ENCODE data around the gene HYLS1. TPM values are rescaled to one million over a fixed set of nuclear protein-coding genes. Genes with fewer than 3 reads are reported as not detected.
"Not testable (repeated sequence)": the region's sequence is repeated elsewhere in the genome, so short reads cannot be mapped to it uniquely, and the experiment has no call there.

The HYLS1 gene
- total and polyA plus RNA-seq, 4 donors: 8.1 to 12.3 (median 10.5) TPM

DNA sequence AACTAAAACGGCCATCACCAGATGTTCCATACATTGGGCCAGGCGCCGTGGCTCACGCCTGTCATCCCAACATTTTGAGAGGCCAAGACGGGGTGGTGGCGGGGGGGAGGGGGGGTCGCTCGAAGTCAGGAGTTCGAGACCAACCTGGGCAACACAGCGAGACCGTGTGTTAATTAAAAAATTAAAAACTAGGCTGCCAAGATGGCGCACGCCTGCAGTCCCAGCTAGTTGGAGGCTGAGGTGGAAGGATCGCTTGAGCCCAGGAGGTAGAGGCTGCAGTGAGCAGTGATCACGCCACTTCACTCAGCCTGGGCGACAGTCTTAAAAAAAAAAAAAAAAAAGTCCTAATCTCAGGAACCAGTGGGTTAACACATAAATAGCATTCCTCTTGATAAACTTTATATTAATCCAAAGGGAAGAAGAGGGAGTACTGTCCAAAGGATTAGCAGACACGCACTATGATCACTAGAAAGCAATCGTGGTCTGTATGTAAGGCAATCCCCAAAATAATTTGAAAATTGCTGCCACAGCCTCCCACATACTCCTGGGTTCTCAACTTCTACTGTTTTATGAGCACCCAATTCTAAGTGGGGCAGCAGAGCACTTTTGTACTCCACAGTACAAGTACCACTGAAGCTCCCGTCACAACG lies 14.9 kb downstream of the HYLS1 start:
- no peaks in the 10 kb centered on the region for H3K27me3 ChIP-seq (ENCODE audit: control insufficient read depth, insufficient read depth, low read length)
- 55% methylated on average over 11 of the region's 20 CpGs for WGBS (ENCODE audit: insufficient coverage)

DNA sequence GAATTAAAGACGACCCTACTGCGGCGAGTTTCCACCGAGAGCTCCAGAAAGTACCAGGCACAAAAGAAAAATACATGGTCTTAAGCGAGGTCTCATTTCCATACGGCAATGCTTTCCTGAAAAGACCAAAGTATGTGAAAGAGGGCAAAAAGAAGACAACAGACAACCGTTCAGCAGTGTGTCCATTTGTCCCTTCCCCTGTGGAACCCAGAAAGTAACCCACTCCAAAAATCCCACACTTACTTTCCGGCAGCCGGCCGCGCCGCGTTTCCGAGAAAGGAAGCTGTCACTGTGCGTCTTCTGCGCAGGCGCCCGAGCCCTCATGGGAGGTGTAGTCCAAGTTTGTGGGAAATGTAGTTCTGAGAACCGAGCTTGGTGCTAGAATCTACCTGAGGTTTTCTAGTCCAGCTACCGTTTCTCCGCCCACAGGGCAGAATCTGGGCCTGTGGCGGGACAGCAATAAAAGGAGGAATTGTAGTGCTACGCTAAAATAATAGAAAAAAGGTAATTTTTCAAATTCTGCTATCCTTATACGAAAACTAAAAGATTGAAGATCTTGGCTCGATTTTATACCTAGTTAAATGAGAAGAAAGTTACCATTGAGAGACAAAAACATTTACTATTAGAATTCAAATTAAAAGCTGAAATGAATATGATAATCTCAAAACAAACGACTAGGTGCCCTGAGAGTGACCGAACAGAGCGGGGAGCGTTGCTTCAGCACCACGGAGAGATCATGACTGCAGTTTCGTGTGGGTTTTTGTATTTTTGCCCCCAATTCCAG lies 15.7 kb downstream of the HYLS1 start, which contains the start of gene PUS3:
Gene PUS3, minus strand, starts transcription at position 280 of the 784 bp plus-strand sequence. CDS start 6,922 bp downstream, outside the sequence.
- peak within 1 kb of the TSS; percentile 76 for H3K4me3 ChIP-seq (ENCODE audit: low read depth, low read length)
- no peaks in the 10 kb centered on the region for H3K27me3 ChIP-seq (ENCODE audit: control insufficient read depth, insufficient read depth, low read length)
- peak; percentile 84 to 98 (median 89) for DNase-seq (ENCODE audit: low read depth in 4 of 6, low spot score in 6 of 6)
- 0% methylated on average over 19 of the region's 31 CpGs for WGBS (ENCODE audit: insufficient coverage)
- peaks cover 10% of the 10 kb centered on the region for H3K36me3 ChIP-seq (ENCODE audit: control insufficient read depth, insufficient read depth, low read length)
- peak within 1 kb of the TSS; percentile 86 for H3K27ac ChIP-seq (ENCODE audit: low read depth, low read length)
- H3K9me3 ChIP-seq (ENCODE audit: control insufficient read depth, insufficient read depth, low read length): no peaks in the 10 kb centered on the region
- peaks cover 16% of the 10 kb centered on the region for H3K4me1 ChIP-seq (ENCODE audit: control insufficient read depth, insufficient read depth, low read length)

More for the DNA sequence above, 14.9 kb downstream of the HYLS1 start:
- Histone ChIP-seq H3K4me1 (ENCODE audit: control insufficient read depth, insufficient read depth, low read length) (peaks cover 16% of the 10 kb centered on the region), H3K4me3 (ENCODE audit: low read depth, low read length) (peak overlapping the region; percentile 76), H3K36me3 (ENCODE audit: control insufficient read depth, insufficient read depth, low read length) (peaks cover 10% of the 10 kb centered on the region), H3K9me3 (ENCODE audit: control insufficient read depth, insufficient read depth, low read length) (no peaks in the 10 kb centered on the region), H3K27ac (ENCODE audit: low read depth, low read length) (peak overlapping the region; percentile 86)
- peak in 1 of 6 donors; percentile 2 for DNase-seq (ENCODE audit: low read depth in 4 of 6, low spot score in 6 of 6)

DNA sequence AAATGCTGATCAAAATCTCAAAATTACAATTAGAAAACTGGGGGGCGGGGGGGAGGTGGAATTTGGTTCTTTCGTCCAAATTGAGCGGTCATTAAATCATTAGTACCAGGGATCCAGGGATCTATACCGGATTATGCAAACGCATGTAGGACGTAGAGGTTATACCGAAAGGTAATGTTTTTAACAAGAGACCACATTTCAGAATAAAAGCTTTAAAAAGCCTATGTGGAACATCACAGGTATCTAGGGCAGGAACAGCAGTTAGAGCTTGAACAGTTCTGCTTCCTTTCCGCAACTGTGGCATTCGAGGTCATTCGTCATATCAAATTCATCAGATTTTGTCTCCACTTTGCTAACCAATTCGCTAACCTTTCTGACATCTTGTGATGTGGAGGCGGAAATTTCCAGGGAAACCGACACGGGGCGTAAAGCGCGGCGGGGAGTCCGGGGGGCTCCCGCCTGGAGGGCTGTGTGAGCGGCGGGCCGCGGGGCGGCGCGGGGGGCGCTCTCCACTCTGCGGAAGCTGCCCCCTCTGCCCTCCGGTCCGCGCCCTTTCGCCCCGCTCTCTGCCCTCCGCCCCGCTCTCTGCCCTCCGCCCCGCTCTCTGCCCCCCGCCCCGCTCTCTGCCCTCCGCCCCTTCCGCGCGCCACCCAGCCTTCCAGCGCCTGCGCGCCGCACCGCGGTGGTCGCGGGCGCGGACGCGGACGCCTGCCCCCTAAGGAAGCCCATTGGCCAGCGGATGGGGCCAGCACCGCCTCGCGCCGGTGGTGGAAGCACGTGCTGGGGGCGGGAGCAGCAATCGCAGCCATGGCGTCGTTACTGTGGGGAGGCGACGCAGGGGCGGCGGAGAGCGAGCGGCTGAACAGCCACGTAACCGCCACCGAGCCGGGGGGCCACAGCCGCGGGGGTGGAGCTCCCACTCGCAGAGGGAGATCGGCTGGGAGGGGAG lies 16.5 kb downstream of the HYLS1 start, which contains the start of gene DDX25:
Gene DDX25, plus strand, starts transcription at position 798 of the 949 bp plus-strand sequence. Its CDS starts 10 bp downstream, at position 808.
- Histone ChIP-seq H3K9me3 (ENCODE audit: control insufficient read depth, insufficient read depth, low read length) (no peaks in the 10 kb centered on the region), H3K27me3 (ENCODE audit: control insufficient read depth, insufficient read depth, low read length) (no peaks in the 10 kb centered on the region), H3K4me1 (ENCODE audit: control insufficient read depth, insufficient read depth, low read length) (peaks cover 16% of the 10 kb centered on the region), H3K36me3 (ENCODE audit: control insufficient read depth, insufficient read depth, low read length) (peaks cover 10% of the 10 kb centered on the region), H3K4me3 (ENCODE audit: low read depth, low read length) (peak within 1 kb of the TSS; percentile 76), H3K27ac (ENCODE audit: low read depth, low read length) (peak within 1 kb of the TSS; percentile 33)
- peak; percentile 49 to 97 (median 79) for DNase-seq (ENCODE audit: low read depth in 4 of 6, low spot score in 6 of 6)
- 0% methylated on average over 59 of the region's 81 CpGs for WGBS (ENCODE audit: insufficient coverage)

DNA sequence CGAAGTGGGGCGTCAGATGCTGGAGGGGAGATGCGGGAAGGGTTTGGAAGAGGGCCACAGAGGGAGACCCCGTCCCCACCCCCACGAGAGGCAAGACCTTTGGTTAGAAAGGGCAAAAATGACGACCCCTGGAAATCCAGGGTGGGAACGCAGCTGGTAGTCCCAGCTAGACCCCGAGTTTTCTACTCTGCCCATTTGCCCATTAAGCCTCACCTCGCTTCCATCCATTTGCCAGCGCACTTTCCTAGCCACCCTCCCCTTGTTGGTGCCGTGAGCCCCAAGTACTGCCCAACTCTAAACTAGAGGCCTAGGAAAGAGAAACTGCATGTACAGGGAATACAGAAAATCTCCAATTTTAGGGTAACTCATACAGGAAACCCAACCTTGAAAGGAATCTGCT lies 17.2 kb downstream of the HYLS1 start:
- no peak for DNase-seq (ENCODE audit: low read depth in 4 of 6, low spot score in 6 of 6)
- peaks cover 9% of the 10 kb centered on the region for H3K36me3 ChIP-seq (ENCODE audit: control insufficient read depth, insufficient read depth, low read length)
- H3K4me1 ChIP-seq (ENCODE audit: control insufficient read depth, insufficient read depth, low read length): peaks cover 16% of the 10 kb centered on the region
- no peaks in the 10 kb centered on the region for H3K27me3 ChIP-seq (ENCODE audit: control insufficient read depth, insufficient read depth, low read length)
- 44% methylated on average over 9 of the region's 11 CpGs for WGBS (ENCODE audit: insufficient coverage)
- H3K9me3 ChIP-seq (ENCODE audit: control insufficient read depth, insufficient read depth, low read length): no peaks in the 10 kb centered on the region
- H3K27ac ChIP-seq (ENCODE audit: low read depth, low read length): no peak overlapping the region
- H3K4me3 ChIP-seq (ENCODE audit: low read depth, low read length): peak overlapping the region; percentile 53

DNA sequence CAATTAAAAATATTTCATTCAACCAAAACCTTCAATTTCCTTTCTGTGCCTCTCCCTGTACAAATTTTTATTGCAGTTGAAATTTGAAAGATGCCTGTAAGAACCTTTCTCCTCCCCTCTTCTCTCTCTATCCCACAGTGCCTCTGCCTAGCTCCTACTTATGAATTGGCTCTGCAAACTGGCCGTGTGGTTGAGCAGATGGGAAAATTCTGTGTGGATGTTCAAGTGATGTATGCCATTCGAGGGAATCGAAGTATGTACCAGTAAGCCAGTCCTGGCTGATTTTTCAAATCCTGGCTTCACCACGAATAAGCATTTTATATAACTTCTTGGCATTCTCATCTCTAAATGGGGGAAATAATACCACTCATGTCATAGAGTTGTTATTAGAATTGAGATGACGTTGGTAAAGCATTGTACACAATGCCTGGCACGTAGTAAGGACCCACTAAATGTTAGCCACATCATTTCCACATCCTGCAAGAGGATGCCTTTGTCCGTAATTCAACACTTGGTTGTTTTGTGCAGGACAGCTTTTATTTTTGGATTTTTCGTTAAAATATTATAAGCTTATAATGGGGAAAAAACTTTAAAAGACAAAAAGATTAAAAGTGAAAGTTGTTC lies 22.9 kb downstream of the HYLS1 start:
- Histone ChIP-seq H3K4me3 (ENCODE audit: low read depth, low read length) (no peak overlapping the region), H3K27me3 (ENCODE audit: control insufficient read depth, insufficient read depth, low read length) (no peaks in the 10 kb centered on the region), H3K27ac (ENCODE audit: low read depth, low read length) (no peak overlapping the region), H3K9me3 (ENCODE audit: control insufficient read depth, insufficient read depth, low read length) (no peaks in the 10 kb centered on the region), H3K36me3 (ENCODE audit: control insufficient read depth, insufficient read depth, low read length) (peaks cover 2% of the 10 kb centered on the region), H3K4me1 (ENCODE audit: control insufficient read depth, insufficient read depth, low read length) (no peaks in the 10 kb centered on the region)
- DNase-seq (ENCODE audit: low read depth in 4 of 6, low spot score in 6 of 6): peak in 1 of 6 donors; percentile 90
- WGBS (ENCODE audit: insufficient coverage): 60% methylated on average over 1 of the region's 8 CpGs

DNA sequence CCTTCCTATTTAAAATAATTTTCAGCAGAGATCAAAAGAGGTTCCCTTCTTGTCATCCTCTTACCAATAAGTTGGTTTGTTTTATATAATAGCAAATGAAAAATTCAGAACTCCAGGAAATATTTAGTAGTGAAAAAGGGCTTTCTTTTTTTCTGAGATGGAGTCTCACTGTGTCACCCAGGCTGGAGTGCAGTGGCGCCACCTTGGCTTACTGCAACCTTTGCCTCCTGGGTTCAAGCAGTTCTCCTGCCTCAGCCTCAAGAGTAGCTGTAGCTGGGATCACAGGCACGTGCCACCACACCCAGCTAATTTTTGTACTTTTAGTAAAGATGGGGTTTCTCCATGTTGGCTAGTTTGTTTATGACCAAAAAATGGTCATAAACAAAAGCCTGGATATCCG lies 27.1 kb downstream of the HYLS1 start:
- not testable (repeated sequence) for DNase-seq (ENCODE audit: low read depth in 4 of 6, low spot score in 6 of 6); H3K4me3 ChIP-seq (ENCODE audit: low read depth, low read length); H3K36me3 ChIP-seq (ENCODE audit: control insufficient read depth, insufficient read depth, low read length); H3K27me3 ChIP-seq (ENCODE audit: control insufficient read depth, insufficient read depth, low read length); H3K4me1 ChIP-seq (ENCODE audit: control insufficient read depth, insufficient read depth, low read length); H3K9me3 ChIP-seq (ENCODE audit: control insufficient read depth, insufficient read depth, low read length); H3K27ac ChIP-seq (ENCODE audit: low read depth, low read length)
- WGBS (ENCODE audit: insufficient coverage): 95% methylated on average over 2 of the region's 3 CpGs

DNA sequence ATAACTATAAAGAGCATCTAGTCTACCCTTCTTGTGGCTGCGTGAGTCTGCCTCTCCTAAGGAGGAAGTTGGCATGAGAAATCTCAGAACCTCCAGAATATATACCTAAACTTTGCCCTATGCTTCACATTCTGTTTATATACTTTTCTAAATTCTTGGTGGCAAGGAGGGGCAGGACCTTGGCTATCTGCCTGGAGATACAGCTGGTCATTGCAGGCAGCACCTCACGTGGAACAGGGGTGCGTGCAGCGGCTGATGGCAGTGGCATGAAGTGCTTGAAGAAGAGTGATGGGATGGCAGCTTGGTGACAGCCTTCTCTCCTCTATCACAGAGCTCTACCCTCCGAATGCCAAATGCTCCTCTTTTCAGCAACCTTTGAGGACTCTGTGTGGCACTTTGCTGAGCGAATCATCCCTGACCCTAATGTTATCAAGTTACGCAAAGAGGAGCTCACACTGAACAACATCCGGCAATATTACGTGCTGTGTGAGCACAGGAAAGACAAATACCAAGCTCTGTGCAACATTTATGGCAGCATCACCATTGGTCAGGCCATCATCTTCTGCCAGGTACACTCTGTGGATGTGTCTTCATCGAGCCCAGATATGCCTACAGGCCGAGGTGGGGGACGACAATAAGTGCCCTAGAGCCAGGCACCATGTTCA lies 29.3 kb downstream of the HYLS1 start:
- Histone ChIP-seq H3K4me3 (ENCODE audit: low read depth, low read length) (no peak overlapping the region), H3K27me3 (ENCODE audit: control insufficient read depth, insufficient read depth, low read length) (no peaks in the 10 kb centered on the region), H3K4me1 (ENCODE audit: control insufficient read depth, insufficient read depth, low read length) (no peaks in the 10 kb centered on the region), H3K27ac (ENCODE audit: low read depth, low read length) (no peak overlapping the region), H3K36me3 (ENCODE audit: control insufficient read depth, insufficient read depth, low read length) (peaks cover 12% of the 10 kb centered on the region), H3K9me3 (ENCODE audit: control insufficient read depth, insufficient read depth, low read length) (no peaks in the 10 kb centered on the region)
- DNase-seq (ENCODE audit: low read depth in 4 of 6, low spot score in 6 of 6): no peak
- WGBS (ENCODE audit: insufficient coverage): 93% methylated on average over 5 of the region's 12 CpGs

DNA sequence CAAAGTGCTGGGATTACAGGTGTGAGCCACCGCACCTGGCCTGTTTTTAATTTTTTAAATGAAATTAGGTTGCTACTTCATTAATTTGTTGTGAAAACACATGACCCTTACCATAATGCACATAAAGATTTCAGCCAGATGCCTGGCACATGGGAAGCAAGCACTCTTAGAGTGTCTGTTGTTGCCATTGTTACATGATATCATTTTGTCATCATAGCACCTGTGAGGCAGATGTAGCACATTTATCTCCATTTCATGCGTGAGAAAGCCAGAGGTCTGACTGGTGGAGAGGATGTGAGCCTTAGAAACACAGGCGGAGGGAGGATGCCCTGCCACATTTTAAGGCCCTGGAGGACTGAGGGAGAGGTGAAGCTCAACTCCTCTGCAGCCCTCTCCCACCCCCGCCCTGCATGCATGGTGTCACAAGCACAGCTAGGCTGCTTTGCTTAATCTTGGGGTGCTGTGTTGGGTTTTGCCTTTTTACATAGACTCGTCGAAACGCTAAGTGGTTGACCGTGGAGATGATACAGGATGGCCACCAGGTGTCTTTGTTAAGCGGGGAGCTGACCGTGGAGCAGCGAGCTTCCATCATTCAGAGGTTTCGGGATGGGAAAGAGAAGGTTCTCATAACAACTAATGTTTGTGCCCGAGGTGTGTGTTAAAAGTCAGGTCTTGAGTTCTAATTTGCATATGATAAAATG lies 30.8 kb downstream of the HYLS1 start:
- Histone ChIP-seq H3K36me3 (ENCODE audit: control insufficient read depth, insufficient read depth, low read length) (peaks cover 12% of the 10 kb centered on the region), H3K27me3 (ENCODE audit: control insufficient read depth, insufficient read depth, low read length) (no peaks in the 10 kb centered on the region), H3K27ac (ENCODE audit: low read depth, low read length) (no peak overlapping the region), H3K9me3 (ENCODE audit: control insufficient read depth, insufficient read depth, low read length) (no peaks in the 10 kb centered on the region), H3K4me1 (ENCODE audit: control insufficient read depth, insufficient read depth, low read length) (no peaks in the 10 kb centered on the region), H3K4me3 (ENCODE audit: low read depth, low read length) (no peak overlapping the region)
- DNase-seq (ENCODE audit: low read depth in 4 of 6, low spot score in 6 of 6): no peak
- 73% methylated on average over 11 of the region's 13 CpGs for WGBS (ENCODE audit: insufficient coverage)

All from spinal cord (tissue), 10 donors.